GM19043 (cell line): ENCODE results near the gene GSAP.

Experiments used
- ATAC-seq: cut with Tn5 transposase; IDR thresholded peaks from one replicate; pipeline ENCODE4 v1.9.1; 2021; ENCODE audit warnings: low read depth; ENCODE audit not compliant: unreplicated experiment

GSAP gene

DNA sequence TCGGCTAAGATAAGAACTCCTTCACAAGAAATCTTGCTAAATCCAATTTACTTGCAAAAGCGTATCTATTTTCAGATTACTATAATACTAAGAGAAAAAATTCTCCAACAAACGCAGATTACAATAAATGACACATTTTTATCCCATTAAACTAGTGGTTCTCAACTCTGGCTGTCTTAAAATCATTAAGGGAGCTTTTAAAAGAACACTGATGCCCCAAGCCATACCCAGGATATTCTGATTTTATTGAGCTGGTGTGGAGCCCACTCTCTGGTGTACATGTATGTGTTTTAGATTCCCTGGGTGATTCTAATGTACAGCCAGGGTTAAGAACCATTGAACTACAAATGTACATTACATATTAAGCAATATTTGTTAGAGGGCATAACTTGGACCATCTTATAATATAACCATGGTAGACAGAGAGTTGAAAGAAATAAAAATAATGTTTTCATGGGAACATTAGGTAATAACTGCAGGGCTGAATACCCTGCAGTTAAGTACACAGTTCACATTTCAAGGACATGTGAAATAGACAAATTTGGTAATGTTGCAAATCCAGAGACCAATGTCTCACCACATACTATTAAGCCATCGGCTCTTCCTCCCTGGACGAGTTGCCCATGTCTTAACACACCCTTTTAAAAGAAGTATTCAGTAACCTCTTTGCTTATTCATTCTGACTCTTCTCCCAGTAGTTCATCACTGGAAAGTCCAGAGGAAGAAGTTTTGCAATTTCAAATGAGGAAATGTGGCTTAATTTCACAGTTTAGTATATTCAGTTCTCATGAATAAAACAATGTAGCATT, 6.2 kb downstream of the GSAP start:
- ATAC-seq = no peak

DNA sequence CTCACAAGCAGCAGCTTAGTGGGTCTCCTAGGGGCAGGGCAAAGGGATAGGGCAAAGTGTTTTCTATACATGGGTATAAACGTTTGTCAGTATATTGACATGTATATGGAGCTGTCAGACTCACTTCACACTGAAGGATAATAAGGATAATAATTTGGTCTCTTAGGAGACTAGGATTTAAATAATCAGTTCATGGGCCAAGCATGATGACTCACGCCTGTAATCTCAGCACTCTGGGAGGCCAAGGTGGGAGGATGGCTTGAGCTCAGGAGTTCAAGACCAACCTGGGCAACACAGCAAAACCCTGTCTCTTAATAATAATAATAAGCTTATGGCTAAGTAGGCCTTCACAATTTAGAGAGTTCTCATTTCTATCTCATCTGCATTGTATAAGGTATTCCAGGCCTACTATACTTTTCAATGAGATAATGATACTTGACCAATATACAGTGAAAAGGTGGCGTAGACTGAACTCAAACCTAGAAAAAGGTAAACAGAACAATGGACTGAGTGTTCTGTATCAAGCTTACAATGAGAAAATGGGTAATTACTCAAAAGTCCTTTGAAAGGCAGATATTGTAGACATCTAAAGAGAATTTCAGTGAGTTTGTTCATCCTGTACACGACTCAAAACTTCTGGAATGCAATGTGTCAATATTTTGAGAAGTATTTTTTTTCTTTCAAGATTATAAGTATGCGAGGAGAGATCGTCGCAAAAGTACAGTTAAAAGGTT, 7.0 kb downstream of the GSAP start:
- ATAC-seq = no peak

DNA sequence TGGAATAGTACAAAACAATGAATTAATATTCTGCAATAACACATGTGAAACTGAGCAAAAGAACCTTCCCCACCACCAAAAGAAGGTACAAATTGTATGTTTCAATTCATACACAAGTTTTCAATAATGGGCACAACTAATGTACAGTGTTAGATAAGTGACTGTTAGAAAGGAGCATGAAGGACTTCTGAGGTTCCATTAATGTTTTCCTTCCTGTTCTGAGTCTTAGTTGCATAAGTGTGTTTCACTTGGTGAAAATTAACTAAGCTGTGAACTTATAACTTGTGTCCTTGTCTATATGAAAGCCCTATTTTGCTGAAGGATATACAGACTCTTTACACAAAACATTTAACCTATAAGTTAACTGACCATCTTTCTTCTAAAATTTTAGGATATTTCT, 8.2 kb downstream of the GSAP start:
- no peak for ATAC-seq

DNA sequence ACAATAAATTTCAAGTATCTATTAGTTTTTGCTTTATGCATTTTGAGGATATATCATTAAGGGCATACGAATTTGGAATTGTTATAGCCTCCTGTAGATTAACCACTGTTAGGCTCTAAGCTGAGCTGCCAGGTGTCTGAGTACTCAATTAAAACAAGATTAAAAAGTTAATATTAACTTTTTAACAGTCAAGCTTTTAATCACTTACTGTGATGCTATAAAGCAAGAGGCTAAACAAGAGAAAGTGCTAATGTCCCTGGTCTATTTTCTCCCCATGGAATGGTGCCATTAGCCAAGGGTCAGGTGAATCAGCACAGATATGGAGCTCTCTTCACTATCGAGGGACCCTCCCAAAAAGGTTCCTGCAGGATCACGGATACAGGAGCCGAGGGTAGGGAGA, 9.7 kb downstream of the GSAP start:
- no peak for ATAC-seq

DNA sequence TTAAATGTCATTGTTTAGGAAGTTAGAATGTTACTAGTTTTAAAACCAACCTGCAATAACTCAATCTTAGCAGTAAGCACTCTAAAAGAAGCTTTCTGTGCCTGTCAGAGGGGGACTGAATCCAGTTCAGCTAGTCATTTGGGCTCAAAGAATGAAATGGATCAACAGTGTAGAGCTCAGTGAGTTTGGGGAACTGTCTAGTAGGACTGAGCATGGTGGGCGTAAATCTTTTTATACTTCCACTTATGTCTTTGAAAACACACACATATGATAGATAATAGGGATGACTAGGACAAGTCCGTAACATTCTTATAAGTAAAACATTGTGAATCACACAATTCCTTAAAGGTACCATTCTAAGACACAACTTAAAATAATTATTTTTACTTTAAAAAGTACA, 11.5 kb downstream of the GSAP start:
- no peak for ATAC-seq

DNA sequence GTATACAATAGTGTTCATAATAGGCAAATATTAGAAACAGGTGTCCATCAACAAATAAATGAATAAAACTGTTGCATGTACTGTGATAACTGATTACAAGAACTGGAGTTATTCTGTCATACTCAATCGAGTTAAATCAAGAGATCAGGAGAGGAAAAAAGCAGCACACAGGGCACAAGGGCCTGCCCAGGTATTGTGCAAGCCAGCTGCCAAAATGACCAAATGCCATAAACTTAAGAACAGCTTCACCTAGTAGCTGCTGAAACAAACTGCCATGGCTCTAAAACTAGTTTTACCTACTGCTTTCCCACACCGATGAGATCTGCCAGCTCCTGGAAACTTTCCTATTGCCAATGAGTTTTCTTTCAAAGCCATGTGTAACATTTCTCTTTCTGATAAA, 12.2 kb downstream of the GSAP start:
- no peak for ATAC-seq

DNA sequence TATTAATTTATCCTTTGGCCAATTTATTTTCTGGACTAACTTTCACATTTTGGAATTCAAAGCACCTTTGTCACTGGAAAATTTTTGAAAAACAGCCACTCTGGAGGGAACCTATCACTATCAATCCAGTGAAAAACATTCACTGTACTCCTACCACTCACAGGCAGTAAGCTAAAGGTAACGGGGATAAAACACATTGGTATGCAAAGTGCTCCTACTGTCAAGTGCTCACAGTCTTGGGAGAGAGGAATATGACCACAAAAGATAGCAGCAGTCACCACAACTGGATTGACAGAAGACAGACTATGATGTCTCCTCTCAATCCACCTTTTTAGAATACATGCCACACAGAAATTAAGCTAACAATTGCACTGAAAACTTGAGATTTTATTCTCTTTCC, 13.3 kb downstream of the GSAP start:
- ATAC-seq = no peak

DNA sequence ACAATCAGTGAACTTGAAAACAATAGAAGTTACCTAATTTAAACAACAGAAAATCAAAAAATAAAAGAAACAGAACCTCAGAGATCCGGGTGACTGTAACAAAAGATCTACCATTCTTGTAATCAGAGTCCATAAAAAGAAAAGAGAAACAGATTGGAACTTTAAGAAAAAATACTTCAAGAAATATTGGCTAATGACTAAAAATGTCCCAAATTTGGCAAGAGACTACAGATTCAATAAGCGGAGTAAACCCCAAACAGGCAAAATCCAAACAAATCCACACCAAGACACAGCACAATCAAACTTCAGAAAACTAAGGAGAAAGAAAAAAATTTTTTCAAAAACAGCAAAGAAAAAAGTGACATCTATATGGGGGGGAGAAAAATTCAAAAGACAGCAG, 15.1 kb downstream of the GSAP start:
- no peak for ATAC-seq

DNA sequence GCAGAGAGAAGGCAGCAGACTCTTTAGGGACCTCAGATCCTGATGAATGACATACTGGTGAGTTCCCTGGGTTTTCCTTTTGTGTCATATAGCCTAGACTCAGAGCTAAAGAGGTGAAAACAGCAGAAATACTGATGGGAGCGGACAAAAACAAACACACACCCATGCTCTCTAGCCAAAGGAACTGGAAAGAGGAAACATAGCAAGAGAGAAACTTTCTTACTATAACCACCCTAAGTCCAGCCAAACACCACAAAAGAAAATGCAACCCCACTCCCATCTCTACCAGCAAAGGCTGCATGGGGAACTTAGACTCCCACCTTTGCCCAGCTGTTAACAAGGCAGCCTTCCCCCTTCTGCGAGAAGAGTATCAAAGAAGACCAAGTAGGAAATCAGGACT, 16.3 kb downstream of the GSAP start:
- ATAC-seq = no peak

DNA sequence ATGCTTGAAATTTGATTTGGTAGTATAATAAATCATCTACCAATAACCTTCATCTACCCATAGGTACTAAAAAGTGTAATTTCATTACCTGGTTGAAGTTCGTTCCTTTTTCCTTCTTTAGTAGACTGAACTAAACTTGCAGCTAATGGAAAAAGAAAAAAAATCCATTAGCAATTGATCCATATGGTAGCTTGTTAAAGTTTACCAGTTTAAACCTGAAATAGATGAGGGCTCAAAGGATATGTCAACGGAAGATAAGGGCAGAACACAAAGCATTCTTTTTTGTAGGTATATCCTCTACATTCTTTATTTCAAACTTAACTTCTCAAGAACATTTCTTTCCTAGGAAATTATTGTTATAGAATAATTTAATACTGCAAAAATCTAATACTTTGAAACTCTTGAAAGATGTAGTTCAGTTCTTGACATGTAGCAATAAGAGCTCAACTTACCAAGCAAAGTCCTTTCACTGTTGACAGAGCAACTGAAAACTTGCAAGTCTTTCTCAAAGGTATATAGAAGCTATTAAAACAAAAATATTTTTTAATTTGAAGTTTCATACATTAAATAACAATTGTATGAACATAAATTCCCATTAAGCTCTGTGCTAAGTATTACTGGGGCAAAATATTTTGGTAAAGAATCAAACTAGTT, 19.1 kb downstream of the GSAP start:
- no peak for ATAC-seq

DNA sequence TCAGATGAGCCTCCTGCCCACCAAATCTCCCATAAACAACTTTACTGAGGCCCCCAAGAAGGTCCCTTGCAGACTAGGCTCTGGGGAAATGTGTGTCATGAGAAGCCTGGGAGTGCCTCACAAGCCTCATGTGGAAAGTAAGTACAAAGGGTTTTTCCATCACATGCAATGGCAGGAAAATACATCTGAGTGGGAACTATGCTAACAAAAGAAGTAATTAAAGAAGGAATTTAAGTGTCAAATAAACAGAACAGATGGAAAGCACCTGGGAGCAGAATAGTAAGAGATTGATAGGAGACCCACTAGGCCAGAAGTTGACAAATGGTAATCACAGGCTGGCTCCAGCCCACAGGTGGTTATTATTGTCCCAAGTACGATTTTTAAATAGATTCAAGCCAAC, 20.5 kb downstream of the GSAP start:
- ATAC-seq = no peak

DNA sequence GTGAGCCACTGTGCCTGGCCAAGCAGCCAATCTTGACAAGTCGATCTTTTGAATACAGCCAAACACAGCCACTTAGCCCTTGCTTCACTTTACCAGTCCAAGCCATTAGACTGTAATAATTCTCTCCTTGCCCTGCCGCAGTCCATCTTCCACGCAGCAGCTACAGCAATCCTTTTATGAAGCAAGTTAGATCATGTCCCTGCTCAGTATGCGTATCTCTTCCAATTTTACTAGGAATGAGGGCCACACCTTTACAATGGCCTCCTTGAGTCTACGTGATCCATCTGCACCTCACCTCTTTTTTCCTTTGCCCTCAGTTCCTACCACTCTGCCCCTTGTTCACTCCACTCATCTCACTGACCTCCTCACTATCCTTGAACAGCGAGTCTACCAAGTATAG, 22.2 kb downstream of the GSAP start:
- ATAC-seq = no peak

DNA sequence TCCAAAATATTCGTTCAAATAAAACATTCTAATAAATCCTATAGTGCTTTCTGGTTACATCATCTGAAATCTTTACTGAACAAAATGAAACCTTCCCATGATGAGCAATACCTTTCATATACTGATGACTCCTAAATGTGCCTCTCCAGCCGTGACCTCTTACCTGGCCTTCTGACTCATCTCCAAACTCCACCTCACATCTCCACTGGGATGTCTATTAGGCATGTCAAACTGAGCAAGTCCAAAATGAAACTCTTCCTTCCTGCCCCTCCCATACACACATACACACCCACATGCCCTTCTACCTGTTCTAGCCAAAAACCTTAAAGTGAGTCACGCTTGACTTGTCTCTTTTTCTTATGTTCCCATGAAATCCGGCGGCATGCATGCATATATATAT, 22.9 kb downstream of the GSAP start:
- peak; percentile 93 for ATAC-seq

DNA sequence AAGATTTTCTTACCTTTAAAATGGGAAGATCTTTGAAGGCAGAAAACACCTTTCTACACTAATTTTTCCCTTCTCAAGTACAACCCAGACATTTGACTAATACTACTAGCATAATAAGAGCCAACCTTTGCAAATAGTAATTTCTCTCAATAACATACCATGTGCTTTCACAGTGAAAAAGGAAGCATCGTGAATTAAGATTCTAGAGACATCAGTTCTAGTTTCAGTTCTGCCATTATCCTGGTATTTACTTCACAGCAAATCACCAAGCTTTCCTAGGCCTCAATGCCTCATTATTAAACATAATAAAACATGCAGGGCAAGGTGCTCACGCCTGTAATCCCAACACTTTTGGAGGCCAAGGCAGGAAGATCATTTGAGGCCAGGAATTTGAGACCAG, 24.9 kb downstream of the GSAP start:
- ATAC-seq = peak; percentile 53

DNA sequence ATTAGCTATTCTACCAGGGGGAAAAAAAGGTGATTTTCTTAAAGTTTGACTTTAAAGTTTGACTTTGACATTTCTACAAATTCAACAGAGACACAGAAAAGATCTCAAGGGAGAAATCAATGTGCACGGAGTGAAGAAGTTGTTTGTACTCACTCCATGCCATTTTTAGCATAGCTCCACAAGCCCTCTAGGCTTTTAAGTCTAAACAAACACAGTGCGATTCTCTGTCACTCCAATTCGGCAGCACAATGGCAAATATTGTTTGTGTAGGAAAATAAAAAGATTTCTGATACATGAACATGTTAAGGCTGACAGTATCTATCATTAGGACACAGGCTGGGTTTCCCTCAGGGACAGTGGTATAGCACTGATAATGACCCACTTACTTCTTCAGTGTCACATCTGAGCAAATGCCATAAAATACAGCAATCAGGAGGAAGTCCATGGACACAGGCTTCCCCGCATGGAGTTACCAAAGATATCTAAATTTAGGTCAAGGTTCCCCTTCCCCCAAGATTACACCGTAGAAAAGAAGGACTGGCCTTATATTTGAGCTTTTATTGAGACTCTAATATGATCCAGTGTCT, 28.0 kb downstream of the GSAP start:
- no peak for ATAC-seq

DNA sequence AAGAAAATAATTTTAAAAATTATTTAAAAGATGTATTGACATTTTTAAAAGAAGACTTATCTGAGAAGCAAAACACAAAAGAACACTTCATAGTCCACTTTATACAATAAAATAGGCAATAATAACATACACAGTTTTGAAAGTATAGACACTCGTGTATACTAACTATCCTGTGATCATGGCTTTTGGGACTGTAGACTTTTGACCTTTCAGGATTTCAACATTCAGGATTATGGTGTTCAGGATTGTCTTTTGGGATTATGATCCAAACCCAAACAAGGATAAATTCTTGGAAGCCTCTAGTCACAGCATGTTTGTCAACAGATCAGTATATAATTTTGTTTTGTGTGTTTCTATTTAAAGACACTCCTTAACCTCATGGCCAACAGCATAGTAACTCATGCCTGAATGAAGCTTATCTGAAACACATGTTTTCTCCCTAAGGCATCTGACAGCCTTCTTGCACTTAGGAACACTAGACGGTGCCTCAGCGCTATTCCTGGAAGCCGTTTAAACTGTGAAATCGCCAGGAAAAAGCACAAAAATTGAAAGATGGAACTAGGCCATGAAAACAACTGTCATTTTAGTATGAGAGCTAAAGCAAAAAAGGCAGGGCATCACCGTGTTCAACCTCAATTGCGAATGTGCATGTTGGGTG, 29.9 kb downstream of the GSAP start:
- no peak for ATAC-seq

DNA sequence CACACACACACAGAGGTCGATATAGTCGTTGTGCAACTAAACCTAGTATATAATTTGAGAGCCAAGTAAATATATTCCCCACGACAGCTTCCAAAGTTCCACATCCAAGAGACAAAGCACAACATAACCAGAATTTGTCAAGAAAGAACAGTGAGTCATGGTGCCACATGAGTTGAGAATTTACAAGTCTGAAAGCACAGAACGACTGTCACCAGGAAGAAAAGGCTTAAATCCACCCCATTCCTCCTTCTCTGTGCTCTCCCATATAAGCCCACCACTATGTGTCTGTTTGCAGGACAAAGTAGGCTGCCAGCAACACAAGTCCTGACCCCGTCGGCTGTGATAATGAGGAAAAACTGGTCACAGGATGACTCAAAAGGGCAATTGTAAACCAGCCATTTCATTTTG, 32.8 kb downstream of the GSAP start:
- ATAC-seq = no peak

DNA sequence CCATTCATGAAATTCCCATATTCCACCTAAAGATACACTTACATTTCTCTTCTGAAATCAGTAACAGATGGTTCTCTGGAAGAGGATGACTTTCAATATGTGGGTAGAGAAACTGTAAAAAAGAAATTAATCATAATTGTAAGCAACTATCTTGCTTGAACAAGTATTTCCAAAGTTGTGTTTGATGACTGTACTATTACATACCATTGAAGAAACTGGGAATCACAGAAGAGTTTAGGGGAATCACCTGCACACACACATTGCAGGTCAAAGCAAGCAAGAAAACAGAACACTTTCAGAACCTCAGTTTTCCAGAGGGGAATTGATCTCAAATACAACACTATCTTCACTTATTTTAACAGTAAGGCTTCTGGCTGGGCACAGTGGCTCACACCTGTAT, 33.6 kb downstream of the GSAP start:
- no peak for ATAC-seq

DNA sequence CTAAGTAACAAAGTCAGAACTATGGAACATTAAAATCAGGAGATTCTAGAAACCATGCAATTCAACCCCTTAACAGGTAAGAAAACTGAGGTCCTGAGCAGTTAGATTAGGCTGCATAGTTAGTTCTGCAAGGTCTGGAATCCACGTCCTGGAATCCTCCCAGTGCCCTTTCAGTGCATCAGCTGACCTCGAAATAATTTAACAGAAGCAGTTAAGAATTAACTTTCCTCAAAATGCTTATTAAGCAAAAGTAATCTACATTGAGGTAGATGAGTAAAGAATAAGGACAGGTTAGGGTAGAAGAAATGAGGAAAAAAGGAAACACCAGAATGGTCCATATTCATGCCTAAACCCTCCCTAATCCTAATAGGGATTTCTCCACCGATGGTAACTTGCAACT, 37.6 kb downstream of the GSAP start:
- ATAC-seq = no peak

DNA sequence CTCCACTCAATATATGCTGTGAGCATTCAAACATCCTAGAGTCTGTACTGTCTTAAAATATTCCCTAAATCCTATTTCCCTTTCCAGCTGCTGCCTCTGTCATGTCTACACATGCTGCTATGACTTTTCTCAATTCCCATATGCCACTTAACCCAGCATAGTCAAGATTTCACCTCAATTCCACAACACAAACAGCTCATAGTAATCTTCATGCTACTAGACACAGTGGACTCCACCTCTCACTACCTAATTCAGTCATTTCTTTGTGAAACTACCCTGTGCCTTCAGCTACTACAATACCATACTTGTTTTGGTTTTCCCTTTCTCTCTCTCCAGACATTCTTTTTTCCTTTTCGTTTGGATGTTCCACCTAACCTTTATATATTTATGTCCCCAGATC, 45.5 kb downstream of the GSAP start:
- ATAC-seq = no peak

DNA sequence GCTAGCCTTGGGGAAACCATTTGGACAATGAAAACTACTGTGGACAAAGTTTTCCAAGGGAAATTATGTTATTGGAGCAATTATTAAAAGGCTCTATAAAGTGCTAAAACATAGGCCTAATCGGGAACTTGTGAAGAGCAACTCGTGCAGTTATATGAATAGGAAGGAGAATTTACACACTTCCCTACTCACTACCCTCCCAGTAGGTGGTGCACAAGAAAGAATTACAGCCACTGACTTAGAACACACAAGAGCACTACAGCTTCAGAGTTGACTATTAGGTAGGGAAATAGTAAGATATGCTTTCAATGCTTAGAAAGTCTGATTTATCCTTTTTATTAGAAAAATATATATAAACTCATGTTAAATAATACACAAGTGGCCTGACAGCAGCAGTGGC, 47.2 kb downstream of the GSAP start:
- no peak for ATAC-seq
